SK-N-SH (cell line): Measurements from ENCODE around the gene GPRC6A.

Experiments
- CTCF ChIP-seq: fragments of 200-600 bp; sonication (generic); IDR thresholded peaks from 2 replicates; pipeline ENCODE4 v1.6.1; 2017; ENCODE audit warnings: antibody characterized with exemption, mild to moderate bottlenecking, moderate library complexity
- NRF1 ChIP-seq: IDR thresholded peaks from 2 replicates; pipeline ENCODE4 v1.6.1; 2012; ENCODE audit warnings: low read depth, mild to moderate bottlenecking, low read length
- POLR2AphosphoS5 ChIP-seq: IDR thresholded peaks from 2 replicates; pipeline ENCODE4 v1.6.1; 2012; ENCODE audit warnings: low read depth, low read length
- SMC3 ChIP-seq: IDR thresholded peaks from 2 replicates; pipeline ENCODE4 v1.6.1; 2012; ENCODE audit warnings: low read depth, low read length, improper control_type of control experiment
- ZBTB33 ChIP-seq: IDR thresholded peaks from 2 replicates; pipeline ENCODE4 v1.4.0; 2012; ENCODE audit warnings: low read depth, borderline replicate concordance

DNA sequence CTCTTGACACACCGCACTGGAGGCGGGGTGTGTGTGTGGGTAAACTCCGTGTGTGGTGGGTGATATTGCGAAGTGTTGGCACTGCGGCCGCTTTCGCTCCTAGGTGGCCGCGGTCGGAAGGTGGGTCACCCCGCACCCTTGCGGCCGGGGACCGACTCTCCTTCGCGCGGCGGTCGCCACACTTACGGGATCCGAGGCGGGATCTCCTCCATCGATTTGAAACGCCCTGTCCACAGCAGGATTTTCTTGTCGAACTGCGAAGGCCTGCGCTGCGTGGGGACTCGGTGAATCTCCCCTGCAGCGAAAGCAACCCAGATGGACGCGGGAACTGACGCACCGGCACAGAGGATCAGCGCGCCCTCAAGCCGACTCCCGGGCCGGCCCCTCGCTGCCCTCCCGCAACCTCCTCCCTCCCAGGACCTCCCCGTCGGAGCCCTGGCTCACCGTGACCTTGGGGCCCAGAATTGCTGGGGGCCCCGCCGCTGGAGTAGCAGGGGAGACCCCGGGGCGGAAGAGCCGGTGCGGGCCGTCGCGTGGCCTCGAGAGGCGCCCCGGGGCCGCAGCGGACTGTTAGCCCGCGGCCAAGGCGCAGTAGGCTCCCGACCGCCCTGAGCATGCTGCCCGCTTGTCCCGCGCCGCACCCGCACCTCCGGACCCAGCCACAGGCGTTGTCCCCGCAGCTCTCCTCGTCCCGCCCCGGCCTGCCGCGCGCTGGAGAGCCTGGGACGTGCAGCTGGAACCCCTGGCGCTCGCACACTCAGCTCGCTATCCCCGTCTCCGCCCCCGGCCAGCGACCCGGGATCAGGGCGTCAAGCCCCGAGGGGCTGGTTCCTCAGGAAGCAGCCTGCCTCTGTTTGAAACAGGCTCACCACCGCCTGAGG, 63.7 kb downstream of the GPRC6A start, which contains the start of gene FAM162B:
- TF ChIP-seq SMC3 (no peak), CTCF (no peak), POLR2AphosphoS5 (no peak), ZBTB33 (no peak), NRF1 (no peak)
